A549 (cell line): ENCODE data around the gene PPIP5K2.

ENCODE experiments used
- FOXS1 ChIP-seq: fragments of 250-450 bp; sonication (Bioruptor Pico); IDR thresholded peaks from 2 replicates; pipeline ENCODE4 v1.5.0; 2020; ENCODE audit warnings: mild to moderate bottlenecking, moderate library complexity
- POLR2A ChIP-seq: IDR thresholded peaks from 2 replicates; pipeline ENCODE4 v1.6.1; 2012; ENCODE audit warnings: mild to moderate bottlenecking, low read length
- TF ChIP-seq, protein P1 (sequence below): fragments of >200 bp; sonication (Bioruptor Twin); formaldehyde crosslinking; IDR thresholded peaks from 3 replicates; pipeline ENCODE4 v1.5.1; 2016

DNA sequence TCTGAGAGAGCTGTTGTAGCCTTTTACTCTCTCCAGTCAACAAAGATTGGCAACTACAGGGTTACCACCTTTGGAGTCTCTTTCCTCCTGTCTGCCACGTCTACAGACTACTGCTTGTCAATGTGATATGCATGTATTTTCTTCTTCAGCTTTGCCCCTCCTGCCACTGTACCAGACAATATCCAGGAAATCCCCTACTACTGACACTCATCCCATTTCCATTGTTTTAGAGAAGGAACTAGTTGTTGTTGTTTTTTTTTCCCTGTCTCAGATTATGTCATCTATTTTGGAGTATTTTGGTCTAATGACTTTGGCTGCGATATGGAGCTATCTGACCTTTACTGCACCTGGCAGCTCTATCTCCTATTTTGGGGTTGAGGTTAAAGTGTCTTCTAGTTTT is 88.4 kb downstream of the PPIP5K2 start:
- no peak for TF ChIP-seq FOXS1 (CRISPR knock-in tag)
- no peak for TF ChIP-seq POLR2A
- TF ChIP-seq, protein P1, sequence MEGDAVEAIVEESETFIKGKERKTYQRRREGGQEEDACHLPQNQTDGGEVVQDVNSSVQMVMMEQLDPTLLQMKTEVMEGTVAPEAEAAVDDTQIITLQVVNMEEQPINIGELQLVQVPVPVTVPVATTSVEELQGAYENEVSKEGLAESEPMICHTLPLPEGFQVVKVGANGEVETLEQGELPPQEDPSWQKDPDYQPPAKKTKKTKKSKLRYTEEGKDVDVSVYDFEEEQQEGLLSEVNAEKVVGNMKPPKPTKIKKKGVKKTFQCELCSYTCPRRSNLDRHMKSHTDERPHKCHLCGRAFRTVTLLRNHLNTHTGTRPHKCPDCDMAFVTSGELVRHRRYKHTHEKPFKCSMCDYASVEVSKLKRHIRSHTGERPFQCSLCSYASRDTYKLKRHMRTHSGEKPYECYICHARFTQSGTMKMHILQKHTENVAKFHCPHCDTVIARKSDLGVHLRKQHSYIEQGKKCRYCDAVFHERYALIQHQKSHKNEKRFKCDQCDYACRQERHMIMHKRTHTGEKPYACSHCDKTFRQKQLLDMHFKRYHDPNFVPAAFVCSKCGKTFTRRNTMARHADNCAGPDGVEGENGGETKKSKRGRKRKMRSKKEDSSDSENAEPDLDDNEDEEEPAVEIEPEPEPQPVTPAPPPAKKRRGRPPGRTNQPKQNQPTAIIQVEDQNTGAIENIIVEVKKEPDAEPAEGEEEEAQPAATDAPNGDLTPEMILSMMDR: no peak
